BJ (cell line): ENCODE data around the gene LRRTM1. TPM values are rescaled to one million over a fixed set of nuclear protein-coding genes. Genes with fewer than 3 reads are reported as not detected.

Experiments
- CTCF ChIA-PET: fragments of 350-600 bp; formaldehyde crosslinking; extraction: SDS; loops from one replicate; lab custom pipeline; 2021; ENCODE audit warnings: antibody characterized with exemption, inconsistent platforms; lab: Yijun Ruan, JAX
- POLR2A ChIA-PET: fragments of 300-600 bp; sonication (Branson Sonifier 250); formaldehyde crosslinking; extraction: SDS; loops from one replicate; lab custom pipeline; 2021; ENCODE audit warnings: antibody characterized with exemption; lab: Charles Lee
- DNase-seq: peaks from one replicate; pipeline ENCODE4 v3.0.0-alpha.2; 2011; ENCODE audit warnings: low read depth
- H3K27me3 ChIP-seq: 2 replicates; pipeline ENCODE4 v1.6.0; 2011; ENCODE audit warnings: low read length; ENCODE audit not compliant: control insufficient read depth, insufficient read depth
- H3K36me3 ChIP-seq: 2 replicates; pipeline ENCODE4 v1.5.1; 2011; ENCODE audit warnings: low read length; ENCODE audit not compliant: control insufficient read depth, insufficient read depth
- H3K4me3 ChIP-seq: 2 replicates; pipeline ENCODE4 v1.5.1; 2011; ENCODE audit warnings: low read depth, mild to moderate bottlenecking, control low read depth, low read length
- polyA plus RNA-seq: library from polyadenylated mRNA; depleted of rRNA; stranded (reverse); fragments of >200 nt; gene quantifications from 2 replicates; pipeline ENCODE4 v1.2.3, GENCODE V29; 2011
- TF ChIP-seq, protein P1 (sequence below): IDR thresholded peaks from 2 replicates; pipeline ENCODE4 v1.5.1; 2011; ENCODE audit warnings: low read depth, mild to moderate bottlenecking, control low read depth, inconsistent platforms, low read length, moderate library complexity; ENCODE audit not compliant: insufficient read depth

Gene LRRTM1
- polyA plus RNA-seq, 1 experiment, result not detected

DNA sequence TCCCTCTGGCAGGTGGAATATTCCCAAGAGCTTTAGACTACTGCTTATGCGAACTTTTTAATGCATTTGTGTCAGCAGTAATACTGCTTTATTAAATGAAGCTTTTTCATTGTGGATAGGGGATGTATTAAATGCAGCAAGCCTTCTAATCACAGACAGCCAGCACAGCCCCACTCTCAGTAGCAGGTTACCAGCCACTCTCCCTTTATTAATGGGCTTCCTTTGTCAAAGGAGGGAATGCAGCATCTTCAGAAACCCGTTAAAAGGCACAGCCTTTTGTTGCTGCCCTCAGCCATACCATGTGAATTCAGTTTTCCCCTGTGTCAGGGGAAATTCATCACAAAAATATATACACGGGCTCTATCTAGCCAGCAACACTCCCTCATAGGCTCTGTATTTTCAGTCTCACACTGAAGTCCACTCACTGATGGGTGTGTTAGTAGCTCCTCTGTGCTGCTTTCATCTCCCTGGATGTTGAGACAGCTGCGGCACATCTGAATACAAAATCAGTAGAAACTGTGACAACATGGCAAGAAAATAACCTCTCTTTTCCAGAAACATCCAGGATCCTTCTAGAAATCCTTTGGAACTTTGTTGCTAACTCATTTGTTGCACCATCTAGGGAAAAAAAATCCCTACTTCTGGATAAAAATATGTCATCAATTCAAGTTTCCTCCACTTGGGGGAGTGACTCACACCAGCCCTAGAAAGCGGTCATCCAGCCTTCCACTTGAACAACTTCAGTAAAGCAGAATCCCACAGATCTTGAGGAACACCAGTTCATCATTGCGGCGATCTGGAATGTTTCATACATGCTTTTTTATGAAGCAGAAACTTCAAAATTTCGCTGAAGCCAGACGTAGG lies 48.4 kb downstream of the LRRTM1 start:
- CTCF ChIA-PET, result interaction anchor here (0.6 to 2.4 kb wide), 9 partner anchors 9 to 795 kb away, joined by 3 to 10 read pairs (median 3); no protein-coding TSS in a partner anchor
- POLR2A ChIA-PET, result no interaction called here
- H3K36me3 ChIP-seq, result no peaks in the 10 kb centered on the region
- TF ChIP-seq, protein P1, sequence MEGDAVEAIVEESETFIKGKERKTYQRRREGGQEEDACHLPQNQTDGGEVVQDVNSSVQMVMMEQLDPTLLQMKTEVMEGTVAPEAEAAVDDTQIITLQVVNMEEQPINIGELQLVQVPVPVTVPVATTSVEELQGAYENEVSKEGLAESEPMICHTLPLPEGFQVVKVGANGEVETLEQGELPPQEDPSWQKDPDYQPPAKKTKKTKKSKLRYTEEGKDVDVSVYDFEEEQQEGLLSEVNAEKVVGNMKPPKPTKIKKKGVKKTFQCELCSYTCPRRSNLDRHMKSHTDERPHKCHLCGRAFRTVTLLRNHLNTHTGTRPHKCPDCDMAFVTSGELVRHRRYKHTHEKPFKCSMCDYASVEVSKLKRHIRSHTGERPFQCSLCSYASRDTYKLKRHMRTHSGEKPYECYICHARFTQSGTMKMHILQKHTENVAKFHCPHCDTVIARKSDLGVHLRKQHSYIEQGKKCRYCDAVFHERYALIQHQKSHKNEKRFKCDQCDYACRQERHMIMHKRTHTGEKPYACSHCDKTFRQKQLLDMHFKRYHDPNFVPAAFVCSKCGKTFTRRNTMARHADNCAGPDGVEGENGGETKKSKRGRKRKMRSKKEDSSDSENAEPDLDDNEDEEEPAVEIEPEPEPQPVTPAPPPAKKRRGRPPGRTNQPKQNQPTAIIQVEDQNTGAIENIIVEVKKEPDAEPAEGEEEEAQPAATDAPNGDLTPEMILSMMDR, result peak; percentile 50
- no peak overlapping the region for H3K4me3 ChIP-seq
- DNase-seq, result no peak
- no peaks in the 10 kb centered on the region; the same call in 1 of the 2 replicates for H3K27me3 ChIP-seq

DNA sequence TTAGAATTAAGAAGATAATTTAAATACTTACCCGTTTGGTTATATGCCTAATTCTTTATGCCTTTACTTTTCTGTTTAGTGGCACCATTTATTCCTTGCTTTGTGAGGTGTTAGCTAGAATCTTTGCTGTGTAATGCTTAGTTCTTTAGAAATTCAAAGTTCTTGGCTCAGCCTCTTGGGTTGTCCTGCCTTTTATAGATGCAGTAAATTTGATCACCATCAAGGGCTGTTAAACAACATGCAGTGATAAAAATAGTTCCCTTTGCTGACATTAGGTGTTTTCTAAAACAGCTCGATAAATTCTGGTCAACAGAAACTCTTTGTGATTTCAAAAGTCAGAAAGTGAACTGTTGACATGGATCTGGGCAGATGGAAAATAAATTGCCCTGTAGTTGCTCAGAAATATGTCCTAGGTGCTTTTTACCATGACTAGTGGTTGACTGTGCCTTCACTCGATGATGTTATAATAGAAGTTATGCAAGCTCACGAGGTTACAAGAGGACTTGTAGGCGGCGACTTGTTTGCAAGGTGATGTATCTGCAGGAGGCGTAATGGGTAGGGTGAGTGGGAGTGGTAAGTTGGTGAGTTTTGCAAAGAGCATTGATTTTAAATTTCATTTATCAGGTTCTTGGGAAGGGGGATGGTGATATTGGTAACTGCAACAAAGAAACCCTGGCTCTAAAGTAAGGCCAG lies 52.1 kb downstream of the LRRTM1 start:
- POLR2A ChIA-PET, result no interaction called here

More for the DNA sequence above, 52.1 kb downstream of the LRRTM1 start:
- CTCF ChIA-PET, result interaction anchor here (0.7 kb wide), 1 partner anchor 14 kb away, joined by 3 read pairs; no protein-coding TSS in a partner anchor
- Histone ChIP-seq H3K36me3 (no peaks in the 10 kb centered on the region), H3K27me3 (no peaks in the 10 kb centered on the region; the same call in 1 of the 2 replicates), H3K4me3 (no peak overlapping the region)
- TF ChIP-seq, protein P1, result no peak
- DNase-seq, result no peak
